Endodermal cell (in vitro differentiated cells): ENCODE results near the gene EYA2. TPM values are rescaled to one million over a fixed set of nuclear protein-coding genes. Genes with fewer than 3 reads are reported as not detected.

Source experiments
- DNase-seq: peaks from one replicate; pipeline ENCODE4 v3.0.0-alpha.2; 2017
- H3K27ac ChIP-seq: 2 replicates; pipeline ENCODE4 v1.5.1; 2013; ENCODE audit warnings: mild to moderate bottlenecking, low read depth, low read length, moderate library complexity
- H3K27me3 ChIP-seq: 2 replicates; pipeline ENCODE4 v1.6.1; 2013; ENCODE audit warnings: mild to moderate bottlenecking, low read length, moderate library complexity; ENCODE audit not compliant: insufficient read depth, control insufficient read depth, poor library complexity, severe bottlenecking
- H3K36me3 ChIP-seq: 2 replicates; pipeline ENCODE4 v1.7.0; 2013; ENCODE audit warnings: mild to moderate bottlenecking, low read length, moderate library complexity; ENCODE audit not compliant: control insufficient read depth, insufficient read depth
- H3K4me1 ChIP-seq: one replicate; pipeline ENCODE4 v1.7.0; 2013; ENCODE audit warnings: low read length; ENCODE audit not compliant: control insufficient read depth, insufficient read depth
- H3K4me3 ChIP-seq: 2 replicates; pipeline ENCODE4 v1.5.1; 2013; ENCODE audit warnings: mild to moderate bottlenecking, low read length, moderate library complexity
- H3K9ac ChIP-seq: 2 replicates; pipeline ENCODE4 v1.6.1; 2013; ENCODE audit warnings: mild to moderate bottlenecking, low read length, moderate library complexity; ENCODE audit not compliant: poor library complexity, severe bottlenecking; ENCODE audit errors: extremely low read depth
- H3K9me3 ChIP-seq: 2 replicates; pipeline ENCODE4 v1.6.1; 2013; ENCODE audit warnings: mild to moderate bottlenecking, low read length, moderate library complexity; ENCODE audit not compliant: control insufficient read depth
- H3K27ac Mint-ChIP-seq: 2 replicates; pipeline ENCODE4 v1.8.0; 2020; ENCODE audit warnings: mixed read lengths
- H3K27me3 Mint-ChIP-seq: 2 replicates; pipeline ENCODE4 v1.8.0; 2021; ENCODE audit warnings: mild to moderate bottlenecking, mixed read lengths; ENCODE audit not compliant: insufficient read depth
- H3K36me3 Mint-ChIP-seq: 2 replicates; pipeline ENCODE4 v1.8.0; 2020; ENCODE audit warnings: low read depth, mixed read lengths
- H3K4me1 Mint-ChIP-seq: 2 replicates; pipeline ENCODE4 v1.8.0; 2020; ENCODE audit warnings: mixed read lengths
- H3K4me3 Mint-ChIP-seq: 2 replicates; pipeline ENCODE4 v1.8.0; 2020; ENCODE audit warnings: mild to moderate bottlenecking, moderate library complexity, mixed read lengths
- H3K9me3 Mint-ChIP-seq: 2 replicates; pipeline ENCODE4 v1.8.0; 2020; ENCODE audit warnings: mild to moderate bottlenecking, mixed read lengths
- WGBS, 2 experiments: methylation state at CpG; one replicate each; pipeline versions ENCODE4 v1.1.5 to v1.1.7; 2013; ENCODE audit warnings: missing lambda C conversion rate in 2 of 2, mixed read lengths in 1 of 2; ENCODE audit not compliant: insufficient coverage in 1 of 2, insufficient read length in 1 of 2; 5-methylcytosine and 5-hydroxymethylcytosine counted together
- total RNA-seq, 2 donors: library from RNA; stranded (reverse); fragmentation: NEBNext Ultra II Directional in 1 of 2; extraction: Animal tissue kit (Norgen Biotek cat#: 25700) in 1 of 2; gene quantifications; 2 replicates in 1 of 2; 3 replicates in 1 of 2; pipeline ENCODE4 v1.2.1, GENCODE V29; 2021
- TF ChIP-seq, protein P1 (sequence below): fragments of 200-600 bp; sonication (generic); conservative IDR thresholded peaks from 2 replicates; pipeline ENCODE4 v1.5.0; 2021; ENCODE audit warnings: antibody characterized with exemption, mild to moderate bottlenecking

Gene EYA2
- total RNA-seq, 2 donors from 2014 or later: 9.1 to 18.0 TPM

DNA sequence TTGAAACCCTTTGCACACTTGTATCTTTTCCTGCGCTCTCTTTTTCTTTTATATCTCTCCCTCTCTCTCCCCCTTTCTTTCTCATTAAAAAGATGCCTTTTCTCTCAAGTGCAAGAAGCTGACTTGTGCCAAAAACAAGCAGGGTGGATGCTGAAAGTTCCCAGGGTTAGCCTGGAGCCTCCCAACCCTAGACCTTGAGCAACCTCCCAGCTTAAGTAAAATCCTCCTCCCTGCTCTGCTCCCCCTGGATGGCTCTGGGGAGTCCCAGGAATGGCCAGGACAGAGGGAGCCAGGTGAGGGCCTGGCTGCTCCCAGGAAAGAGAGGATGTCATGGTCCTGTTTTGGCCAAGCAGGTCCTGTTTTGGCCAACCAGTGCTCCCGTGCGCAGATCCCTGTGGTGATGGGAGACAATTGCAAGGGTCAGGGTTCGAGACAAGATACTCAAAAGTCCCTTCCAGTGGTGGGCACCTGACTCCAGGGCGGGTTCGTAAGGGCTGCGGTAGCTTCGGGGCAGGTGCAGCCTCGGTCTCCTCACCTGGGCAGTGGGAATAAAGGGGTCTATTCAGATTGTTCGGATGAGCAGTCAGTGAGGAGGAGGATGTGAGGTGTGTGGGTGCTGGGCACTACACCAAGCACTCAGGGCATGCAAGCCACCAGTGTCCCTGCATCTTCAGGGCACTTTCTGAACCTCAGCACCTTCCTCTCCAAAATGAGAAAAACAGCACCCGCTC is 49.4 kb downstream of the EYA2 start:
- Histone ChIP-seq H3K9me3 (peaks cover 6% of the 10 kb centered on the region), H3K9ac (no peak overlapping the region), H3K36me3 (peaks cover 8% of the 10 kb centered on the region), H3K27ac (no peak overlapping the region), H3K27me3 (no peaks in the 10 kb centered on the region), H3K4me1 (peaks cover 17% of the 10 kb centered on the region), H3K4me3 (no peak overlapping the region)
- Mint-ChIP-seq H3K4me3 (no peak overlapping the region), H3K27ac (no peak overlapping the region), H3K36me3 (peaks cover 6% of the 10 kb centered on the region), H3K9me3 (no peaks in the 10 kb centered on the region), H3K4me1 (peaks cover 19% of the 10 kb centered on the region), H3K27me3 (no peaks in the 10 kb centered on the region)
- DNase-seq: no peak
- 96% methylated on average over 3 to 10 of the region's 11 CpGs for WGBS, 2 experiments
- TF ChIP-seq, protein P1, sequence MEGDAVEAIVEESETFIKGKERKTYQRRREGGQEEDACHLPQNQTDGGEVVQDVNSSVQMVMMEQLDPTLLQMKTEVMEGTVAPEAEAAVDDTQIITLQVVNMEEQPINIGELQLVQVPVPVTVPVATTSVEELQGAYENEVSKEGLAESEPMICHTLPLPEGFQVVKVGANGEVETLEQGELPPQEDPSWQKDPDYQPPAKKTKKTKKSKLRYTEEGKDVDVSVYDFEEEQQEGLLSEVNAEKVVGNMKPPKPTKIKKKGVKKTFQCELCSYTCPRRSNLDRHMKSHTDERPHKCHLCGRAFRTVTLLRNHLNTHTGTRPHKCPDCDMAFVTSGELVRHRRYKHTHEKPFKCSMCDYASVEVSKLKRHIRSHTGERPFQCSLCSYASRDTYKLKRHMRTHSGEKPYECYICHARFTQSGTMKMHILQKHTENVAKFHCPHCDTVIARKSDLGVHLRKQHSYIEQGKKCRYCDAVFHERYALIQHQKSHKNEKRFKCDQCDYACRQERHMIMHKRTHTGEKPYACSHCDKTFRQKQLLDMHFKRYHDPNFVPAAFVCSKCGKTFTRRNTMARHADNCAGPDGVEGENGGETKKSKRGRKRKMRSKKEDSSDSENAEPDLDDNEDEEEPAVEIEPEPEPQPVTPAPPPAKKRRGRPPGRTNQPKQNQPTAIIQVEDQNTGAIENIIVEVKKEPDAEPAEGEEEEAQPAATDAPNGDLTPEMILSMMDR: no peak

DNA sequence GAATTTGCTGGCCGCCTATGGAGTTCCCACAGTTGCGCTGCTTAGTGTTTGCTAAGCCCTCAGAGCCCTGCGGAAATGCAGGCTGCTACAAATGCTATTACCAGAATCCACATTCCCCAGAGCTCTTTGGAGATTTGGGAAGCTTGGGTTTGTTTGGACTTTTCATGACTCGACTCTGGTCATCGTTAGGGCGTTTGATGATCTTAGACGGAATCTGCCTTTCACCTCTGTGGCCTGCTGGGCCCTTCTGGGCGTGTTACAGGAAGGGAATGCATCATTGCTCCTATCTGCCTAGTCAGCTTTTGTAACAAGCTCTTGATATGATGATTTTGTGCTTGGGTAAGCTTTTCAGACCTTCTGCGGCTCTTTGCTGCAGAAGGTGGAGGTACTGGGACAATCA is 50.8 kb downstream of the EYA2 start:
- Mint-ChIP-seq H3K36me3 (peaks cover 6% of the 10 kb centered on the region), H3K27ac (peak overlapping the region; percentile 89), H3K27me3 (no peaks in the 10 kb centered on the region), H3K4me3 (no peak overlapping the region), H3K4me1 (peaks cover 19% of the 10 kb centered on the region), H3K9me3 (no peaks in the 10 kb centered on the region)
- Histone ChIP-seq H3K4me1 (peaks cover 17% of the 10 kb centered on the region), H3K4me3 (peak overlapping the region; percentile 65), H3K36me3 (peaks cover 8% of the 10 kb centered on the region), H3K9me3 (peaks cover 12% of the 10 kb centered on the region), H3K27ac (peak overlapping the region; percentile 41), H3K27me3 (no peaks in the 10 kb centered on the region), H3K9ac (peak overlapping the region; percentile 69)
- peak; percentile 79 for DNase-seq
- WGBS, 2 experiments: 45 to 80% methylated on average over 1 to 9 of the region's 9 CpGs
- TF ChIP-seq, protein P1: no peak

DNA sequence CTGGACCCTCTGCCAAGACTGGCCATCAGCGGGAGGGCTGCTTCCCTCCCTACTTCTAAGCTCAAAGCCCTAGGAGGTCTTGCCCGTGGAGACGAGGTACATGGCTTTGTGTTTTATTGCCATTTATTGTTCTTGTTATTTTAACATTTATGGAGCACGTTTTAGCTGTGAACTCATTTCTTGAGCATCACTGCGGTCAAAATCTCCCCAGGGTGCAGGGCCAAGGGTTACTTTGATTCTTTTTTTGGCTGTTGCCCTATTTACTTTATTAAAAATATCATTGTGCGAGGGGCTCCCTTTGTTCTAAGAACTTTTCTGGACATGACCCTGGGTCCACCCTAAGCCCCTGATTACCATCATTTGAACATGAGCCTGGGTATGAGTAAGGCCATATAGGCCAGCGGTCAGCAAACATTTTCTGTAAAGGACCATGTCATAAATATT is 51.6 kb downstream of the EYA2 start:
- 92 to 96% methylated on average over 5 to 7 of the region's 7 CpGs for WGBS, 2 experiments
- no peaks in the 10 kb centered on the region for H3K27me3 ChIP-seq
- TF ChIP-seq, protein P1: no peak

More for the DNA sequence above, 51.6 kb downstream of the EYA2 start:
- Histone ChIP-seq H3K36me3 (peaks cover 8% of the 10 kb centered on the region), H3K4me3 (peak overlapping the region; percentile 65), H3K4me1 (peaks cover 17% of the 10 kb centered on the region), H3K9ac (peak overlapping the region; percentile 69), H3K9me3 (peaks cover 12% of the 10 kb centered on the region), H3K27ac (peak overlapping the region; percentile 41)
- Mint-ChIP-seq H3K9me3 (no peaks in the 10 kb centered on the region), H3K27ac (peak overlapping the region; percentile 89), H3K4me3 (no peak overlapping the region), H3K4me1 (peaks cover 19% of the 10 kb centered on the region), H3K36me3 (peaks cover 6% of the 10 kb centered on the region), H3K27me3 (no peaks in the 10 kb centered on the region)
- no peak for DNase-seq
